OCI-LY7 (cell line): ENCODE measurements around the gene ADAMTS9.

Experiments
- CTCF ChIP-seq: fragments of 200-600 bp; sonication (generic); conservative IDR thresholded peaks from 2 replicates; pipeline ENCODE4 v1.5.1; 2014; ENCODE audit warnings: mild to moderate bottlenecking, antibody characterized with exemption, low read length, moderate library complexity, mixed read lengths
- EZH2phosphoT487 ChIP-seq: fragments of 200-600 bp; sonication (generic); IDR thresholded peaks from 2 replicates; pipeline ENCODE4 v1.6.1; 2018; ENCODE audit warnings: low read depth, borderline replicate concordance, mild to moderate bottlenecking, mixed run types, antibody characterized with exemption, low read length, moderate library complexity, mixed read lengths

- TF ChIP-seq CTCF (no peak), EZH2phosphoT487 (no peak)
These were observed 41.2 kb upstream of the ADAMTS9 start for GRCh38 chr3:64728994-64729393.
